Stomach (tissue), 9 donors: Measurements from ENCODE around the gene XRCC4. TPM values are rescaled to one million over a fixed set of nuclear protein-coding genes. Genes with fewer than 3 reads are reported as not detected.

ENCODE experiments used
- DNase-seq, 2 donors: peaks; one replicate each; pipeline versions ENCODE4 v3.0.0 to v3.0.0-alpha.2; 2013 to 2019
- H3K27ac ChIP-seq, 5 donors: fragments of 200-600 bp in 4 of 5; sonication (generic) in 4 of 5; one replicate each; pipeline ENCODE4 v1.5.1; 2013 to 2019; ENCODE audit warnings: mild to moderate bottlenecking in 1 of 5, moderate library complexity in 1 of 5
- H3K27me3 ChIP-seq, 3 donors: fragments of 200-600 bp; sonication (generic); one replicate each; pipeline ENCODE4 v1.5.1; 2017 to 2019; ENCODE audit warnings: mixed run types in 1 of 3
- H3K36me3 ChIP-seq, 4 donors: fragments of 200-600 bp; sonication (generic); 1 replicate in 3 of 4; 2 replicates in 1 of 4; pipeline ENCODE4 v1.5.1; 2016 to 2019
- H3K4me1 ChIP-seq, 4 donors: fragments of 200-600 bp; sonication (generic); one replicate each; pipeline ENCODE4 v1.5.1; 2016 to 2019
- H3K4me3 ChIP-seq, 4 donors: fragments of 200-600 bp; sonication (generic) in 3 of 4; one replicate each; pipeline ENCODE4 v1.5.1; 2016 to 2019; ENCODE audit warnings: mild to moderate bottlenecking in 1 of 4
- H3K9me3 ChIP-seq, 4 donors: fragments of 200-600 bp; sonication (generic); one replicate each; pipeline ENCODE4 v1.5.1; 2016 to 2019
- CTCF ChIP-seq, 7 experiments: fragments of 450-650 bp in 4 of 7; fragments of 200-600 bp in 3 of 7; sonication (generic) in 3 of 7; IDR thresholded peaks; one replicate each; pipeline ENCODE4 v1.5.1; 2016 to 2019; ENCODE audit warnings: antibody characterized with exemption in 7 of 7, control low read depth in 2 of 7, mild to moderate bottlenecking in 1 of 7
- EP300 ChIP-seq: sonication (generic); formaldehyde crosslinking; IDR thresholded peaks from one replicate; pipeline ENCODE4 v1.6.1; 2017; ENCODE audit warnings: antibody characterized with exemption
- POLR2A ChIP-seq, 4 donors: fragments of 450-650 bp; IDR thresholded peaks; one replicate each; pipeline ENCODE4 v1.6.1; 2016; ENCODE audit warnings: antibody characterized with exemption in 4 of 4, control low read depth in 2 of 4, mild to moderate bottlenecking in 1 of 4, moderate library complexity in 1 of 4
- POLR2AphosphoS5 ChIP-seq, 3 donors: sonication (generic); formaldehyde crosslinking; IDR thresholded peaks; one replicate each; pipeline ENCODE4 v1.6.1; 2016; ENCODE audit warnings: antibody characterized with exemption in 3 of 3
- WGBS, 5 donors: extraction: QIAGEN DNeasy Blood & Tissue Kit in 3 of 5; methylation state at CpG; one replicate each; pipeline versions ENCODE4 v1.1.5 to v1.1.7; 2013 to 2018; 5-methylcytosine and 5-hydroxymethylcytosine counted together
- intact Hi-C: fragments of 100-400 bp; cut with DNase I; formaldehyde crosslinking; loops from one replicate; pipeline ENCODE4 v1.15.1; 2023; ENCODE audit warnings: low total_unique reads
- polyA plus RNA-seq, 3 donors: library from polyadenylated mRNA; stranded (reverse); fragments of 200-250 nt; gene quantifications; one replicate each; pipeline ENCODE4 v1.2.3, GENCODE V29; 2013
- total RNA-seq, 5 donors: library from RNA; depleted of rRNA; stranded (reverse); fragments of >200 nt; gene quantifications; one replicate each; pipeline versions ENCODE4 v1.1.0 to v1.2.3, GENCODE V29; 2014 to 2016
- donor health status: healthy with polysubstance abuse.
- donor health status: Bipolar disorder and iron deficiency.
- donor health status: healthy.

XRCC4 gene
- total and polyA plus RNA-seq, 8 donors, result 0.45 to 14.2 (median 8.4) TPM; not detected in 1

- intact Hi-C loops, result no loop called here
- H3K9me3 ChIP-seq, result peaks cover 0 to 28% (median 17%) of the 10 kb centered on the region in 4 donors
- H3K27ac ChIP-seq, result no peak overlapping the region
- WGBS, 5 donors, result 89 to 95% (median 93%) methylated on average over 6 of the region's 6 CpGs
- no peak for DNase-seq
- H3K27me3 ChIP-seq, result no peaks in the 10 kb centered on the region
- no peak for TF ChIP-seq POLR2A (IDR thresholded peaks at IDR 0.05)
- no peak for TF ChIP-seq POLR2AphosphoS5 (IDR thresholded peaks at IDR 0.05)
- TF ChIP-seq CTCF (IDR thresholded peaks at IDR 0.05), result no peak
- TF ChIP-seq EP300, result no peak
- no peaks in the 10 kb centered on the region for H3K4me1 ChIP-seq
- no peak overlapping the region for H3K4me3 ChIP-seq
- no peaks in the 10 kb centered on the region for H3K36me3 ChIP-seq
These were observed 268.1 kb downstream of the XRCC4 start for GRCh38 chr5:83345423-83345822.

GRCh38 chr5:83348281-83348780 lies 271.0 kb downstream of the XRCC4 start:
- 93 to 100% (median 98%) methylated on average over 1 to 2 of the region's 2 CpGs for WGBS, 5 donors
- H3K9me3 ChIP-seq, result peaks cover 0 to 32% (median 17%) of the 10 kb centered on the region in 4 donors
- no peaks in the 10 kb centered on the region for H3K36me3 ChIP-seq
- DNase-seq, result no peak
- H3K27me3 ChIP-seq, result no peaks in the 10 kb centered on the region
- no peak overlapping the region for H3K27ac ChIP-seq
- no peak overlapping the region for H3K4me3 ChIP-seq
- TF ChIP-seq POLR2A (IDR thresholded peaks at IDR 0.05), result no peak
- no peak for TF ChIP-seq CTCF (IDR thresholded peaks at IDR 0.05)
- TF ChIP-seq EP300, result no peak
- TF ChIP-seq POLR2AphosphoS5 (IDR thresholded peaks at IDR 0.05), result no peak
- H3K4me1 ChIP-seq, result no peaks in the 10 kb centered on the region
- intact Hi-C loops, result no loop called here

GRCh38 chr5:83353231-83353630 lies 275.9 kb downstream of the XRCC4 start:
- intact Hi-C loops, result no loop called here
- no peak for DNase-seq
- no peak overlapping the region for H3K27ac ChIP-seq
- 84 to 94% (median 88%) methylated on average over 3 of the region's 3 CpGs for WGBS, 5 donors
- H3K4me3 ChIP-seq, result no peak overlapping the region
- H3K4me1 ChIP-seq, result no peaks in the 10 kb centered on the region
- no peak for TF ChIP-seq CTCF (IDR thresholded peaks at IDR 0.05)
- no peak for TF ChIP-seq EP300
- TF ChIP-seq POLR2A (IDR thresholded peaks at IDR 0.05), result no peak
- TF ChIP-seq POLR2AphosphoS5 (IDR thresholded peaks at IDR 0.05), result no peak
- no peaks in the 10 kb centered on the region for H3K36me3 ChIP-seq
- H3K9me3 ChIP-seq, result peaks cover 0 to 21% (median 8%) of the 10 kb centered on the region in 4 donors
- no peaks in the 10 kb centered on the region for H3K27me3 ChIP-seq

GRCh38 chr5:83353774-83354173 lies 276.4 kb downstream of the XRCC4 start:
- peaks cover 0 to 17% (median 3%) of the 10 kb centered on the region in 4 donors for H3K9me3 ChIP-seq
- WGBS, 5 donors, result 91 to 100% (median 95%) methylated on average over 1 of the region's 1 CpG
- no peak for DNase-seq
- H3K4me1 ChIP-seq, result no peaks in the 10 kb centered on the region
- H3K27ac ChIP-seq, result no peak overlapping the region
- TF ChIP-seq EP300 (no peak), CTCF (IDR thresholded peaks at IDR 0.05) (no peak), POLR2AphosphoS5 (IDR thresholded peaks at IDR 0.05) (no peak), POLR2A (IDR thresholded peaks at IDR 0.05) (no peak)
- H3K27me3 ChIP-seq, result no peaks in the 10 kb centered on the region
- H3K36me3 ChIP-seq, result no peaks in the 10 kb centered on the region
- no peak overlapping the region for H3K4me3 ChIP-seq
- intact Hi-C loops, result no loop called here
